Endodermal cell (in vitro differentiated cells): ENCODE data around the gene LRRC73. TPM values are rescaled to one million over a fixed set of nuclear protein-coding genes. Genes with fewer than 3 reads are reported as not detected.

Experiments
- DNase-seq: peaks from one replicate; pipeline ENCODE4 v3.0.0-alpha.2; 2017
- H3K27ac ChIP-seq: 2 replicates; pipeline ENCODE4 v1.5.1; 2013; ENCODE audit warnings: mild to moderate bottlenecking, low read depth, low read length, moderate library complexity
- H3K27me3 ChIP-seq: 2 replicates; pipeline ENCODE4 v1.6.1; 2013; ENCODE audit warnings: mild to moderate bottlenecking, low read length, moderate library complexity; ENCODE audit not compliant: insufficient read depth, control insufficient read depth, poor library complexity, severe bottlenecking
- H3K36me3 ChIP-seq: 2 replicates; pipeline ENCODE4 v1.7.0; 2013; ENCODE audit warnings: mild to moderate bottlenecking, low read length, moderate library complexity; ENCODE audit not compliant: control insufficient read depth, insufficient read depth
- H3K4me1 ChIP-seq: one replicate; pipeline ENCODE4 v1.7.0; 2013; ENCODE audit warnings: low read length; ENCODE audit not compliant: control insufficient read depth, insufficient read depth
- H3K4me3 ChIP-seq: 2 replicates; pipeline ENCODE4 v1.5.1; 2013; ENCODE audit warnings: mild to moderate bottlenecking, low read length, moderate library complexity
- H3K9ac ChIP-seq: 2 replicates; pipeline ENCODE4 v1.6.1; 2013; ENCODE audit warnings: mild to moderate bottlenecking, low read length, moderate library complexity; ENCODE audit not compliant: poor library complexity, severe bottlenecking; ENCODE audit errors: extremely low read depth
- H3K9me3 ChIP-seq: 2 replicates; pipeline ENCODE4 v1.6.1; 2013; ENCODE audit warnings: mild to moderate bottlenecking, low read length, moderate library complexity; ENCODE audit not compliant: control insufficient read depth
- H3K27ac Mint-ChIP-seq: 2 replicates; pipeline ENCODE4 v1.8.0; 2020; ENCODE audit warnings: mixed read lengths
- H3K27me3 Mint-ChIP-seq: 2 replicates; pipeline ENCODE4 v1.8.0; 2021; ENCODE audit warnings: mild to moderate bottlenecking, mixed read lengths; ENCODE audit not compliant: insufficient read depth
- H3K36me3 Mint-ChIP-seq: 2 replicates; pipeline ENCODE4 v1.8.0; 2020; ENCODE audit warnings: low read depth, mixed read lengths
- H3K4me1 Mint-ChIP-seq: 2 replicates; pipeline ENCODE4 v1.8.0; 2020; ENCODE audit warnings: mixed read lengths
- H3K4me3 Mint-ChIP-seq: 2 replicates; pipeline ENCODE4 v1.8.0; 2020; ENCODE audit warnings: mild to moderate bottlenecking, moderate library complexity, mixed read lengths
- H3K9me3 Mint-ChIP-seq: 2 replicates; pipeline ENCODE4 v1.8.0; 2020; ENCODE audit warnings: mild to moderate bottlenecking, mixed read lengths
- CTCF ChIP-seq: fragments of 200-600 bp; sonication (generic); conservative IDR thresholded peaks from 2 replicates; pipeline ENCODE4 v1.5.0; 2021; ENCODE audit warnings: antibody characterized with exemption, mild to moderate bottlenecking
- WGBS, 2 experiments: methylation state at CpG; one replicate each; pipeline versions ENCODE4 v1.1.5 to v1.1.7; 2013; ENCODE audit warnings: missing lambda C conversion rate in 2 of 2, mixed read lengths in 1 of 2; ENCODE audit not compliant: insufficient coverage in 1 of 2, insufficient read length in 1 of 2; 5-methylcytosine and 5-hydroxymethylcytosine counted together
- total RNA-seq, 2 donors: library from RNA; stranded (reverse); fragmentation: NEBNext Ultra II Directional in 1 of 2; extraction: Animal tissue kit (Norgen Biotek cat#: 25700) in 1 of 2; gene quantifications; 2 replicates in 1 of 2; 3 replicates in 1 of 2; pipeline ENCODE4 v1.2.1, GENCODE V29; 2021

LRRC73 gene
- total RNA-seq, 2 donors from 2014 or later: 0.46 to 0.64 TPM

- Histone ChIP-seq H3K4me3 (no peak overlapping the region), H3K27me3 (no peaks in the 10 kb centered on the region), H3K27ac (no peak overlapping the region), H3K9me3 (no peaks in the 10 kb centered on the region), H3K9ac (no peak overlapping the region), H3K4me1 (peaks cover 9% of the 10 kb centered on the region), H3K36me3 (no peaks in the 10 kb centered on the region)
- H3K4me1 Mint-ChIP-seq: peaks cover 11% of the 10 kb centered on the region
- H3K27me3 Mint-ChIP-seq: peaks cover 3% of the 10 kb centered on the region
- no peak overlapping the region for H3K27ac Mint-ChIP-seq
- H3K4me3 Mint-ChIP-seq: no peak overlapping the region
- no peaks in the 10 kb centered on the region for H3K36me3 Mint-ChIP-seq
- TF ChIP-seq CTCF: no peak
- 96% methylated on average over 7 of the region's 7 CpGs for WGBS, 2 experiments
- no peaks in the 10 kb centered on the region for H3K9me3 Mint-ChIP-seq
- DNase-seq: no peak
These were observed 40.2 kb downstream of the LRRC73 start for GRCh38 chr6:43469947-43470346.

- Histone ChIP-seq H3K27ac (no peak overlapping the region), H3K27me3 (no peaks in the 10 kb centered on the region), H3K9me3 (no peaks in the 10 kb centered on the region), H3K9ac (no peak overlapping the region), H3K4me3 (no peak overlapping the region), H3K4me1 (peaks cover 9% of the 10 kb centered on the region), H3K36me3 (no peaks in the 10 kb centered on the region)
- peak; percentile 67 for DNase-seq
- H3K4me1 Mint-ChIP-seq: peaks cover 11% of the 10 kb centered on the region
- H3K36me3 Mint-ChIP-seq: no peaks in the 10 kb centered on the region
- H3K9me3 Mint-ChIP-seq: no peaks in the 10 kb centered on the region
- H3K4me3 Mint-ChIP-seq: no peak overlapping the region
- WGBS, 2 experiments: 77 to 82% methylated on average over 9 to 13 of the region's 13 CpGs
- H3K27ac Mint-ChIP-seq: peak overlapping the region; percentile 86
- no peak for TF ChIP-seq CTCF
- peaks cover 3% of the 10 kb centered on the region for H3K27me3 Mint-ChIP-seq
These were observed 41.1 kb downstream of the LRRC73 start for GRCh38 chr6:43468748-43469681.

GRCh38 chr6:43468240-43468639 lies 41.9 kb downstream of the LRRC73 start:
- Histone ChIP-seq H3K4me3 (no peak overlapping the region), H3K36me3 (no peaks in the 10 kb centered on the region), H3K4me1 (peaks cover 9% of the 10 kb centered on the region), H3K27ac (no peak overlapping the region), H3K9me3 (no peaks in the 10 kb centered on the region), H3K9ac (no peak overlapping the region), H3K27me3 (no peaks in the 10 kb centered on the region)
- 88 to 92% methylated on average over 2 to 4 of the region's 4 CpGs for WGBS, 2 experiments
- Mint-ChIP-seq H3K36me3 (no peaks in the 10 kb centered on the region), H3K4me3 (no peak overlapping the region), H3K27ac (no peak overlapping the region), H3K4me1 (peaks cover 11% of the 10 kb centered on the region), H3K27me3 (peaks cover 7% of the 10 kb centered on the region), H3K9me3 (no peaks in the 10 kb centered on the region)
- no peak for TF ChIP-seq CTCF
- DNase-seq: no peak
